HepG2 (cell line): ENCODE measurements around the gene FAM222A. TPM values are rescaled to one million over a fixed set of nuclear protein-coding genes. Genes with fewer than 3 reads are reported as not detected.

Experiments
- ATAD3A ChIP-seq: sonication (generic); formaldehyde crosslinking; IDR thresholded peaks from 2 replicates; pipeline ENCODE4 v1.4.0; 2020; ENCODE audit warnings: missing genetic modification reagents
- ELF3 ChIP-seq: IDR thresholded peaks from 2 replicates; pipeline ENCODE4 v1.6.1; 2016; ENCODE audit warnings: missing genetic modification reagents, missing compliant biosample characterization
- JUN ChIP-seq: sonication (generic); formaldehyde crosslinking; IDR thresholded peaks from 2 replicates; pipeline ENCODE4 v1.4.0; 2020; ENCODE audit warnings: mild to moderate bottlenecking, missing genetic modification reagents
- REXO4 ChIP-seq: sonication (generic); formaldehyde crosslinking; IDR thresholded peaks from 2 replicates; pipeline ENCODE4 v1.8.0; 2022; ENCODE audit warnings: missing genetic modification reagents, mild to moderate bottlenecking, borderline replicate concordance
- SIN3B ChIP-seq: fragments of 150-350 bp; IDR thresholded peaks from 2 replicates; pipeline ENCODE4 v1.6.1; 2014; ENCODE audit warnings: low read length
- SMC3 ChIP-seq: IDR thresholded peaks from 2 replicates; pipeline ENCODE4 v1.6.1; 2011; ENCODE audit warnings: low read length, improper control_type of control experiment
- TP53 ChIP-seq: sonication (generic); formaldehyde crosslinking; conservative IDR thresholded peaks from 2 replicates; pipeline ENCODE4 v1.4.0; 2020; ENCODE audit warnings: missing genetic modification reagents
- ZBTB1 ChIP-seq: sonication (generic); formaldehyde crosslinking; IDR thresholded peaks from 2 replicates; pipeline ENCODE4 v1.4.0; 2020; ENCODE audit warnings: missing genetic modification reagents, borderline replicate concordance
- ZFYVE20 ChIP-seq: sonication (generic); formaldehyde crosslinking; IDR thresholded peaks from 2 replicates; pipeline ENCODE4 v1.8.0; 2023; ENCODE audit warnings: low read depth, mild to moderate bottlenecking, moderate library complexity, missing genetic modification reagents, borderline replicate concordance
- ZMYM2 ChIP-seq: sonication (generic); formaldehyde crosslinking; IDR thresholded peaks from 2 replicates; pipeline ENCODE4 v1.8.0; 2022; ENCODE audit warnings: mild to moderate bottlenecking, missing genetic modification reagents
- ZNF788 ChIP-seq: sonication (generic); formaldehyde crosslinking; IDR thresholded peaks from 2 replicates; pipeline ENCODE4 v1.5.0; 2020; ENCODE audit warnings: mild to moderate bottlenecking, missing genetic modification reagents, borderline replicate concordance
- polyA plus RNA-seq, 8 experiments: library from polyadenylated mRNA; depleted of rRNA in 3 of 8; stranded (reverse) in 7 of 8; unstranded in 1 of 8; fragments of >200 nt; fragmentation: Illumina TruSeq in 4 of 8; extraction: Trizol in 4 of 8; gene quantifications; 2 replicates each; pipeline versions ENCODE4 v1.2.1 to v1.2.3, GENCODE V29; 2011 to 2016; ENCODE audit warnings: low read depth in 4 of 8, missing spikeins in 1 of 8, mixed read lengths in 1 of 8; ENCODE audit not compliant: insufficient read depth in 1 of 8
- total RNA-seq, 5 experiments: library from RNA; depleted of rRNA; stranded (reverse); fragments of >200 nt; fragmentation: Illumina TruSeq; extraction: Trizol; gene quantifications; 2 replicates each; pipeline ENCODE4 v1.2.3, GENCODE V29; 2016; ENCODE audit warnings: low read depth in 1 of 5
- TF ChIP-seq, protein P1 (sequence below): IDR thresholded peaks from 2 replicates; pipeline ENCODE4 v1.6.1; 2012; ENCODE audit warnings: low read length, improper control_type of control experiment
- TF ChIP-seq, protein P2 (sequence below): sonication (generic); formaldehyde crosslinking; IDR thresholded peaks from 2 replicates; pipeline ENCODE4 v1.8.0; 2022; ENCODE audit warnings: mild to moderate bottlenecking, missing genetic modification reagents, borderline replicate concordance
- TF ChIP-seq, protein P3 (sequence below): sonication (generic); formaldehyde crosslinking; IDR thresholded peaks from 2 replicates; pipeline ENCODE4 v1.9.0; 2021; ENCODE audit warnings: missing genetic modification reagents, borderline replicate concordance
- TF ChIP-seq, protein P4 (sequence below): IDR thresholded peaks from 2 replicates; pipeline ENCODE4 v1.6.1; 2016; ENCODE audit warnings: low read depth, missing genetic modification reagents, missing compliant biosample characterization
- TF ChIP-seq, protein P5 (sequence below): sonication (generic); formaldehyde crosslinking; IDR thresholded peaks from 2 replicates; pipeline ENCODE4 v1.5.0; 2020; ENCODE audit warnings: mild to moderate bottlenecking, missing genetic modification reagents, moderate library complexity

FAM222A gene
- total and polyA plus RNA-seq, 2 of the 13 experiments (the other 11 are each of a cell fraction or from before 2014, with no cell fraction given) = 2.7 to 9.6 TPM

DNA sequence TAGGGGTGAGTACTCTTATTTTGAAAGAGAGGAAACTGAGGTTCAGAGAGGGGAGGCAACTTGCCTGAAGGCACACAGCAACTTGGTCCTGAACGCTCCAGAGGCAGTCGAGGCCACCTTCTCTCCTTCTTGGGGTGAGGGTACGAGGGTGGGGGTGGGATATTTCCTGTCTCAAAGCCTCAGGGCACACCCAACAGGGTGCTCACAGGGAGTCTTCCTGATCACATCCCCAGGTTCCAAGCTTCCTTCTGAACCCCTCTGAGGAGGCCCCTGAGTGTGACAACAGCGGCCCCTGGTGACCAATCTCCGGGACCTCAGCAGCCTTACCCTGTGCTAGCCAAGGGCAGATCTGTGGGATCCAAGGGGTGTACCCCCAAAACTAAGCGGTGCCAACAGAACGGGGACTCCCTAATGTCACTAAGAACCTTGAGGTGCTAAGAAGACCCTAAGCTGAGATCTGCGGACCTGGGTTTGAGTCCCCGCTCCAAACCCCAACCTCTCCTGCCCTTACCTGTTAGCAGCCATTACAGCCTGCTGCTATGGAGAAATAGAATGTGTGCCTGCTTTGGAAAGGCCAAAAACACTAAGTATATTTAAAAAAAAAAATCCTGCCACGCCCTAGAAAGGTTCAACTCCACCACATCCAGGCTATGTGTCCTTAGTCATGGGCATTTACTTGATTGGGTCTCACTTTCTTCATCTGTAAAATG lies 61.7 kb downstream of the FAM222A start (continued):
- TF ChIP-seq JUN (CRISPR knock-in tag) (no peak), ZNF788 (CRISPR knock-in tag) (0 out of 2 replicates have a peak, but pooled peaks have one; percentile 34), ATAD3A (CRISPR knock-in tag) (no peak), REXO4 (CRISPR knock-in tag) (no peak), SMC3 (peak; percentile 91), TP53 (CRISPR knock-in tag) (no peak), ZFYVE20 (CRISPR knock-in tag) (no peak), SIN3B (no peak), ZBTB1 (CRISPR knock-in tag) (no peak), ELF3 (CRISPR knock-in tag) (peak; percentile 19; the same call in 1 of the 2 replicates), ZMYM2 (no peak)
- TF ChIP-seq, protein P1, sequence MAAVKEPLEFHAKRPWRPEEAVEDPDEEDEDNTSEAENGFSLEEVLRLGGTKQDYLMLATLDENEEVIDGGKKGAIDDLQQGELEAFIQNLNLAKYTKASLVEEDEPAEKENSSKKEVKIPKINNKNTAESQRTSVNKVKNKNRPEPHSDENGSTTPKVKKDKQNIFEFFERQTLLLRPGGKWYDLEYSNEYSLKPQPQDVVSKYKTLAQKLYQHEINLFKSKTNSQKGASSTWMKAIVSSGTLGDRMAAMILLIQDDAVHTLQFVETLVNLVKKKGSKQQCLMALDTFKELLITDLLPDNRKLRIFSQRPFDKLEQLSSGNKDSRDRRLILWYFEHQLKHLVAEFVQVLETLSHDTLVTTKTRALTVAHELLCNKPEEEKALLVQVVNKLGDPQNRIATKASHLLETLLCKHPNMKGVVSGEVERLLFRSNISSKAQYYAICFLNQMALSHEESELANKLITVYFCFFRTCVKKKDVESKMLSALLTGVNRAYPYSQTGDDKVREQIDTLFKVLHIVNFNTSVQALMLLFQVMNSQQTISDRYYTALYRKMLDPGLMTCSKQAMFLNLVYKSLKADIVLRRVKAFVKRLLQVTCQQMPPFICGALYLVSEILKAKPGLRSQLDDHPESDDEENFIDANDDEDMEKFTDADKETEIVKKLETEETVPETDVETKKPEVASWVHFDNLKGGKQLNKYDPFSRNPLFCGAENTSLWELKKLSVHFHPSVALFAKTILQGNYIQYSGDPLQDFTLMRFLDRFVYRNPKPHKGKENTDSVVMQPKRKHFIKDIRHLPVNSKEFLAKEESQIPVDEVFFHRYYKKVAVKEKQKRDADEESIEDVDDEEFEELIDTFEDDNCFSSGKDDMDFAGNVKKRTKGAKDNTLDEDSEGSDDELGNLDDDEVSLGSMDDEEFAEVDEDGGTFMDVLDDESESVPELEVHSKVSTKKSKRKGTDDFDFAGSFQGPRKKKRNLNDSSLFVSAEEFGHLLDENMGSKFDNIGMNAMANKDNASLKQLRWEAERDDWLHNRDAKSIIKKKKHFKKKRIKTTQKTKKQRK = no peak
- TF ChIP-seq, protein P2, sequence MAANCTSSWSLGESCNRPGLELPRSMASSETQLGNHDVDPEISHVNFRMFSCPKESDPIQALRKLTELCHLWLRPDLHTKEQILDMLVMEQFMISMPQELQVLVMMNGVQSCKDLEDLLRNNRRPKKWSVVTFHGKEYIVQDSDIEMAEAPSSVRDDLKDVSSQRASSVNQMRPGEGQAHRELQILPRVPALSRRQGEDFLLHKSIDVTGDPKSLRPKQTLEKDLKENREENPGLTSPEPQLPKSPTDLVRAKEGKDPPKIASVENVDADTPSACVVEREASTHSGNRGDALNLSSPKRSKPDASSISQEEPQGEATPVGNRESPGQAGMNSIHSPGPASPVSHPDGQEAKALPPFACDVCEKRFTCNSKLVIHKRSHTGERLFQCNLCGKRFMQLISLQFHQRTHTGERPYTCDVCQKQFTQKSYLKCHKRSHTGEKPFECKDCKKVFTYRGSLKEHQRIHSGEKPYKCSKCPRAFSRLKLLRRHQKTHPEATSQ (CRISPR knock-in tag) = no peak
- TF ChIP-seq, protein P3, sequence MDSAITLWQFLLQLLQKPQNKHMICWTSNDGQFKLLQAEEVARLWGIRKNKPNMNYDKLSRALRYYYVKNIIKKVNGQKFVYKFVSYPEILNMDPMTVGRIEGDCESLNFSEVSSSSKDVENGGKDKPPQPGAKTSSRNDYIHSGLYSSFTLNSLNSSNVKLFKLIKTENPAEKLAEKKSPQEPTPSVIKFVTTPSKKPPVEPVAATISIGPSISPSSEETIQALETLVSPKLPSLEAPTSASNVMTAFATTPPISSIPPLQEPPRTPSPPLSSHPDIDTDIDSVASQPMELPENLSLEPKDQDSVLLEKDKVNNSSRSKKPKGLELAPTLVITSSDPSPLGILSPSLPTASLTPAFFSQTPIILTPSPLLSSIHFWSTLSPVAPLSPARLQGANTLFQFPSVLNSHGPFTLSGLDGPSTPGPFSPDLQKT (CRISPR knock-in tag) = no peak
- TF ChIP-seq, protein P4, sequence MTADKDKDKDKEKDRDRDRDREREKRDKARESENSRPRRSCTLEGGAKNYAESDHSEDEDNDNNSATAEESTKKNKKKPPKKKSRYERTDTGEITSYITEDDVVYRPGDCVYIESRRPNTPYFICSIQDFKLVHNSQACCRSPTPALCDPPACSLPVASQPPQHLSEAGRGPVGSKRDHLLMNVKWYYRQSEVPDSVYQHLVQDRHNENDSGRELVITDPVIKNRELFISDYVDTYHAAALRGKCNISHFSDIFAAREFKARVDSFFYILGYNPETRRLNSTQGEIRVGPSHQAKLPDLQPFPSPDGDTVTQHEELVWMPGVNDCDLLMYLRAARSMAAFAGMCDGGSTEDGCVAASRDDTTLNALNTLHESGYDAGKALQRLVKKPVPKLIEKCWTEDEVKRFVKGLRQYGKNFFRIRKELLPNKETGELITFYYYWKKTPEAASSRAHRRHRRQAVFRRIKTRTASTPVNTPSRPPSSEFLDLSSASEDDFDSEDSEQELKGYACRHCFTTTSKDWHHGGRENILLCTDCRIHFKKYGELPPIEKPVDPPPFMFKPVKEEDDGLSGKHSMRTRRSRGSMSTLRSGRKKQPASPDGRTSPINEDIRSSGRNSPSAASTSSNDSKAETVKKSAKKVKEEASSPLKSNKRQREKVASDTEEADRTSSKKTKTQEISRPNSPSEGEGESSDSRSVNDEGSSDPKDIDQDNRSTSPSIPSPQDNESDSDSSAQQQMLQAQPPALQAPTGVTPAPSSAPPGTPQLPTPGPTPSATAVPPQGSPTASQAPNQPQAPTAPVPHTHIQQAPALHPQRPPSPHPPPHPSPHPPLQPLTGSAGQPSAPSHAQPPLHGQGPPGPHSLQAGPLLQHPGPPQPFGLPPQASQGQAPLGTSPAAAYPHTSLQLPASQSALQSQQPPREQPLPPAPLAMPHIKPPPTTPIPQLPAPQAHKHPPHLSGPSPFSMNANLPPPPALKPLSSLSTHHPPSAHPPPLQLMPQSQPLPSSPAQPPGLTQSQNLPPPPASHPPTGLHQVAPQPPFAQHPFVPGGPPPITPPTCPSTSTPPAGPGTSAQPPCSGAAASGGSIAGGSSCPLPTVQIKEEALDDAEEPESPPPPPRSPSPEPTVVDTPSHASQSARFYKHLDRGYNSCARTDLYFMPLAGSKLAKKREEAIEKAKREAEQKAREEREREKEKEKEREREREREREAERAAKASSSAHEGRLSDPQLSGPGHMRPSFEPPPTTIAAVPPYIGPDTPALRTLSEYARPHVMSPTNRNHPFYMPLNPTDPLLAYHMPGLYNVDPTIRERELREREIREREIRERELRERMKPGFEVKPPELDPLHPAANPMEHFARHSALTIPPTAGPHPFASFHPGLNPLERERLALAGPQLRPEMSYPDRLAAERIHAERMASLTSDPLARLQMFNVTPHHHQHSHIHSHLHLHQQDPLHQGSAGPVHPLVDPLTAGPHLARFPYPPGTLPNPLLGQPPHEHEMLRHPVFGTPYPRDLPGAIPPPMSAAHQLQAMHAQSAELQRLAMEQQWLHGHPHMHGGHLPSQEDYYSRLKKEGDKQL (CRISPR knock-in tag) = no peak
- TF ChIP-seq, protein P5, sequence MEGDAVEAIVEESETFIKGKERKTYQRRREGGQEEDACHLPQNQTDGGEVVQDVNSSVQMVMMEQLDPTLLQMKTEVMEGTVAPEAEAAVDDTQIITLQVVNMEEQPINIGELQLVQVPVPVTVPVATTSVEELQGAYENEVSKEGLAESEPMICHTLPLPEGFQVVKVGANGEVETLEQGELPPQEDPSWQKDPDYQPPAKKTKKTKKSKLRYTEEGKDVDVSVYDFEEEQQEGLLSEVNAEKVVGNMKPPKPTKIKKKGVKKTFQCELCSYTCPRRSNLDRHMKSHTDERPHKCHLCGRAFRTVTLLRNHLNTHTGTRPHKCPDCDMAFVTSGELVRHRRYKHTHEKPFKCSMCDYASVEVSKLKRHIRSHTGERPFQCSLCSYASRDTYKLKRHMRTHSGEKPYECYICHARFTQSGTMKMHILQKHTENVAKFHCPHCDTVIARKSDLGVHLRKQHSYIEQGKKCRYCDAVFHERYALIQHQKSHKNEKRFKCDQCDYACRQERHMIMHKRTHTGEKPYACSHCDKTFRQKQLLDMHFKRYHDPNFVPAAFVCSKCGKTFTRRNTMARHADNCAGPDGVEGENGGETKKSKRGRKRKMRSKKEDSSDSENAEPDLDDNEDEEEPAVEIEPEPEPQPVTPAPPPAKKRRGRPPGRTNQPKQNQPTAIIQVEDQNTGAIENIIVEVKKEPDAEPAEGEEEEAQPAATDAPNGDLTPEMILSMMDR = peak; percentile 95
